Activated T-helper 17 cell treated with anti-CD3 and anti-CD28 coated beads, Interleukin-2, amount 50 U/mL, for 72 hours (primary cell): ENCODE results near the gene COPB2. TPM values are rescaled to one million over a fixed set of nuclear protein-coding genes. Genes with fewer than 3 reads are reported as not detected.
A peak's percentile ranks its signal among the peaks of the same experiment; 100 is the strongest.
"Not testable (repeated sequence)": the region's sequence is repeated elsewhere in the genome, so short reads cannot be mapped to it uniquely, and the experiment has no call there.

ENCODE experiments used
- ATAC-seq: fragments of 150-1000 bp; cut with Tn5 transposase; replicated peaks from 2 replicates; pipeline ENCODE4 v1.10.0; 2021; ENCODE audit warnings: mild to moderate bottlenecking, moderate library complexity
- H3K27ac Mint-ChIP-seq: one replicate; pipeline ENCODE4 v1.8.0; 2022; ENCODE audit warnings: mixed read lengths
- H3K27me3 Mint-ChIP-seq: one replicate; pipeline ENCODE4 v1.8.0; 2022; ENCODE audit warnings: mixed read lengths
- H3K36me3 Mint-ChIP-seq: one replicate; pipeline ENCODE4 v1.8.0; 2022; ENCODE audit warnings: low read depth, mild to moderate bottlenecking, mixed read lengths
- H3K4me1 Mint-ChIP-seq: one replicate; pipeline ENCODE4 v1.8.0; 2022; ENCODE audit warnings: mixed read lengths
- H3K4me3 Mint-ChIP-seq: one replicate; pipeline ENCODE4 v1.8.0; 2022; ENCODE audit warnings: mild to moderate bottlenecking, mixed read lengths
- H3K9me3 Mint-ChIP-seq: one replicate; pipeline ENCODE4 v1.8.0; 2022; ENCODE audit warnings: mixed read lengths
- total RNA-seq, 2 donors: library from RNA; stranded (reverse); gene quantifications; one replicate each; pipeline ENCODE4 v1.2.3, GENCODE V29; 2022

Gene COPB2
- total RNA-seq, 2 donors from 2014 or later = 85.4 to 101 TPM

DNA sequence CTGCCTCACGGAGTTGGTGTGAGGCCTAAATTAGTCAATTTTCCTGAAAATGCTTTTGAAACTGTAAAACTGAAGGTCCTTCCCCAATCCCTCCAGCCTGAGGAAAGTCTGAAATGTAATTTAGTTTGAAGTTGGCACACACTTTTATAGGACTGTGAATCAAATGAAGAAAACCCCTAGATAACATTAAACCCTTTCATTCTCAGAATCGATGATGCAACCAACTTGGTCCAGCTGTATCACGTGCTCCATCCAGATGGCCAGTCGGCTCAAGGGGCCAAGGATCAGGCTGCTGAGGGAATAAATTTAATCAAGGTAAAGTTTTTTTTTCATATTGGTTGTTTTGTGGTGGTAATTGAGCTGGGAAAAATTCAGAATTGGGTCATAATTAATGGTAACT is 34.0 kb downstream of the COPB2 start:
- H3K4me1 Mint-ChIP-seq = peaks cover 14% of the 10 kb centered on the region
- H3K9me3 Mint-ChIP-seq = no peaks in the 10 kb centered on the region
- H3K27me3 Mint-ChIP-seq = no peaks in the 10 kb centered on the region
- no peak overlapping the region for H3K4me3 Mint-ChIP-seq
- no peak for ATAC-seq
- peaks cover 99% of the 10 kb centered on the region for H3K36me3 Mint-ChIP-seq
- no peak overlapping the region for H3K27ac Mint-ChIP-seq

DNA sequence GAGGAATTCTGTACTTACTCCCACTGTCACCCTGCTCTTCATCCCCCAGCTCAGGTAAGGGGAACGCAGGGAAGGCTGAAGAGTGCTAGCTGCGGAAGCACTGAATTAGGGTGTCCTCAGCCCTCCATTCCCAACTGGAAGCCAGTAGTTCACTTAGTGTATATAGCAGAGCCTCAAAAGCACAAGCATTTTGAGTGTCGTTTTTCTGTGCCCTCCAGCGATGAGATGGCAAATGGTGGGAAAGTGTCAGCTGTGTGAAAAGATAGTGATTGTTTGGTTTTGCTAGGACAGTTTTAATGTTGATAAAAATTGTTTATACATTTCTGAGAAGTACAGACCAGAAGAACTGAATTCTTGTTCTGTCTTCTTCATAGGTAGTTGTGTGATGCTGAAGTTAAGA is 34.8 kb downstream of the COPB2 start:
- H3K27ac Mint-ChIP-seq = no peak overlapping the region
- no peaks in the 10 kb centered on the region for H3K9me3 Mint-ChIP-seq
- ATAC-seq = no peak
- no peak overlapping the region for H3K4me3 Mint-ChIP-seq
- peaks cover 14% of the 10 kb centered on the region for H3K4me1 Mint-ChIP-seq
- H3K27me3 Mint-ChIP-seq = no peaks in the 10 kb centered on the region
- H3K36me3 Mint-ChIP-seq = peaks cover 99% of the 10 kb centered on the region

DNA sequence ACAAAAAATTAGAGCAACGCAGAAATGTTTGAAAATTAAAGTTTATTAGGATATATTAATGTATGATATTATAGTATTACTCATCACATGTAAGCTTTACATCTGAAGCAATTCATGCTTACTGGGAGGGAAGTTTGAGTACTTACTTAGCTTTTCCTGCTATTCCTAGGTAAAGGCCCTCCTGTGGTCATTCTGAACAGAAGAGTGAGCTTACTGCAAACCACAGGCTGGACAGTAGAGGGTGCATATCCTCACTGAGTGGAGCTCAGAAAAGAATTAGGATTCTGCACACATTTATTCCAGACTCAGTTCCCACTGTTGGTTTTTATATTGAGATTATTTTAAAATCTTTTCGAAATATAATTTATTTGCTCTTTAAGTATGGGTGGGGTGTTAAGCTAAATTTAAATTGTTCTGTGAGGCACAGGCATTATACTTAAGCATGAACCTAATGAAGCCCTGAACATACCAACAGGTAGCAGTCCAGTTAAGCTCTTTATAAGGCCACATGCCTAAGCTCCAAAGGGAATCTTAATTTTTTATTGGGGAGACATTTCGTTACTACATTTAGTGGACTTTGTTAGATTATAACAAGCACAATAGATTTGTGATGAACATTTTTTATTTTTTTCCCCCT is 35.4 kb downstream of the COPB2 start:
- Mint-ChIP-seq H3K4me3 (no peak overlapping the region), H3K4me1 (peaks cover 14% of the 10 kb centered on the region), H3K27me3 (no peaks in the 10 kb centered on the region), H3K36me3 (peaks cover 99% of the 10 kb centered on the region), H3K27ac (no peak overlapping the region), H3K9me3 (no peaks in the 10 kb centered on the region)
- no peak for ATAC-seq

DNA sequence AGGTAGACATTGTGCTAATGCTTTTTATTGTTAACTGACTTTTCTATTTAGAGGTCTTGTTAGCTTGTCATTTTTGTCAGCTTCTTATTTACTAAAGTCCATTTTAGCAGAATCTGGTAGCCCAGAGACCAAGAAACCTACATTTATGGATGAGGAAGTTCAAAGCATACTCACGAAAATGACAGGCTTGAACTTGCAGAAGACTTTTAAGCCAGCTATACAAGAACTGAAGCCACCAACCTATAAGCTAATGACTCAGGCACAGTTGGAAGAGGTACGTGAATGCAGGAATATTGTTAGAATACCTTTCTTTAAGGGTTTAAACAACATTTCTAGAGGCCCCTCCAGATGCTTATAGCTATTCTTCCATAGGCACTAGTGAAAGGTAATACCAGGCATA is 42.7 kb downstream of the COPB2 start:
- Mint-ChIP-seq H3K27ac (no peak overlapping the region), H3K9me3 (peaks cover 5% of the 10 kb centered on the region), H3K4me3 (no peak overlapping the region), H3K27me3 (no peaks in the 10 kb centered on the region), H3K36me3 (peaks cover 53% of the 10 kb centered on the region), H3K4me1 (peaks cover 5% of the 10 kb centered on the region)
- no peak for ATAC-seq

DNA sequence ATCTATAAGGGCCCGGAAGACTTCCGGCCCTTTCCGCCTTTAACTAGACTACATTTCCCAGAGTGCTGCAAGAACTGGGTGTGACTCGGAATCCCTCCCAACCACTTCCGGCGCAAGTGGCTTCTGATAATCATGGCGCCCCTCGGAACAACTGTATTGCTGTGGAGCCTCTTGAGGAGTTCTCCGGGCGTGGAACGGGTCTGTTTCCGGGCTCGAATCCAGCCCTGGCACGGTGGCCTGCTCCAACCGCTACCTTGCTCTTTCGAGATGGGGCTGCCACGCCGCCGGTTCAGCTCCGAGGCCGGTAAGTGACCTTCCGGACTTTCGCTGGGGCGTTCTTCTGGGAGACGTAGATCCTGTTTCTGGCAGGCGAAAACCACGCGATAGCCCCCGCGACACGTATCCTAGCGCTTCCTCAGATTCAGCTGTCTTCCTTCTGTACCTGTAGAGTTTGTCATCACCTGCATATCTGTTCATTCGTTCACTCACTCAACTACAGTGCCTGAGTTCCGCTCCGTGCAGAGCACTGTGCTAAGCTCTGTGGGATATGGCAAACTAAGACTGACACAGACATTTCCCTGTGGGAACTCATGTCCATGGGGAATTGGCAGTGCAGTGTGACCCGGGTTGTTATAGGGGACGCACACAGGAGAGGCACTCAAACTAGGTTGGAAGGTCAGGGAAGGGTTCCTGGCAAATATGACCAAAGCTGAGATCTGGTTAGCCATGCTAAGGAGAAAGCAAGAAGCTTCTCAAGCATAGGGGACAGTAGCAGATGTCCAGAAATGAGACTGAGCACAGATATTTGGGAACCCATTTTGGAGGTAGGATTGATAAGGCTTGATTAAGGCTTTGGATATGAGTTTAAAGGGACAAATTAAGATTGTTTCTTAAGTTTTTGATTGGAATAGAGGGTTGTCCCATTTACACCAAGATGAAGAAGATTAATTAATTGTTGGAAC is 45.3 kb downstream of the COPB2 start, which contains the start of gene MRPS22:
MRPS22 (plus strand) TSS at position 126 of the 962 bp plus-strand sequence; CDS start at position 133, 7 bp downstream.
- H3K27ac Mint-ChIP-seq = no peak within 1 kb of the TSS
- no peak within 1 kb of the TSS for H3K4me3 Mint-ChIP-seq
- peaks cover 3% of the 10 kb centered on the region for H3K27me3 Mint-ChIP-seq
- H3K9me3 Mint-ChIP-seq = peaks cover 5% of the 10 kb centered on the region
- H3K36me3 Mint-ChIP-seq = peaks cover 27% of the 10 kb centered on the region
- peaks cover 5% of the 10 kb centered on the region for H3K4me1 Mint-ChIP-seq
- ATAC-seq = peak; percentile 98

DNA sequence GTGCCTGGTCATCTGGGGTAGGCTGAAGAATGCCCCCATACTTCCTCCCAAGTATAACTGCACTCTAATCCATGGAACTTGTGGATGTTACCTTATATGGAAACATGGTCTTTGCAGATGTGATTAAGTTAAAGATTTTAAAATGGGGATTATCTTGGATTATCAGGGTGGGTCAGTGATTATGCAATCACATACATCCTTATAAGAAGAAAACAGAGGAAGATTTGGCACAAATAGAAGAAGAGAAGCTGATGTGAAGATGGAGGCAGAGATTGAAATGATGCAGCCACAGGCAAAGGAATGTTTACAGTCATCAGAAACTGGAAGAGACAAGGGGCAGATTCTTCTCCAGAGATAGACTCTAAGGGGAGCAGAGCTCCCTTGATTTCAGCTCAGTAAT is 47.4 kb downstream of the COPB2 start:
- peaks cover 5% of the 10 kb centered on the region for H3K9me3 Mint-ChIP-seq
- no peak overlapping the region for H3K27ac Mint-ChIP-seq
- H3K27me3 Mint-ChIP-seq = peaks cover 7% of the 10 kb centered on the region
- peaks cover 5% of the 10 kb centered on the region for H3K4me1 Mint-ChIP-seq
- H3K36me3 Mint-ChIP-seq = peaks cover 6% of the 10 kb centered on the region
- no peak overlapping the region for H3K4me3 Mint-ChIP-seq
- no peak for ATAC-seq

DNA sequence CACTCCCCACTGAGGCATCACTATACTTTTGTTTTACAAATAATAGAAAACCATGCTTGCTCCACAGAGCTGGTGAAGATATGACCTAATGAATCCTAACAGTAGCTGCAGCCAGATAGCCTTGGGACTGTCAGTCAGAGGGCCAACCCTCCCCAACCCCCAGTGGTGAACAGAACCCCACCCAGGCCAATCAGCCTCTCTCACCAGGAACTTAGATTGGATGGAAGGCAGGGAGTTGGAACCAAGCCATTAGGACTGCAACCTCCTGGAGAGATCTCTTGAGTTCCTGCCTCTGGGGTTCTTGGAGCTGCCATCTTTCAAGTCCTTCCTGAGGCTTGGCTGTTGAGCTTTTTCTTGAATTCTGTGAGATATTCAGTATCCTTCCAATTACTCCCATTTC is 48.7 kb downstream of the COPB2 start:
- peaks cover 5% of the 10 kb centered on the region for H3K9me3 Mint-ChIP-seq
- H3K4me1 Mint-ChIP-seq = peaks cover 5% of the 10 kb centered on the region
- H3K27ac Mint-ChIP-seq = no peak overlapping the region
- ATAC-seq = no peak
- H3K27me3 Mint-ChIP-seq = peaks cover 11% of the 10 kb centered on the region
- H3K36me3 Mint-ChIP-seq = no peaks in the 10 kb centered on the region
- H3K4me3 Mint-ChIP-seq = no peak overlapping the region

DNA sequence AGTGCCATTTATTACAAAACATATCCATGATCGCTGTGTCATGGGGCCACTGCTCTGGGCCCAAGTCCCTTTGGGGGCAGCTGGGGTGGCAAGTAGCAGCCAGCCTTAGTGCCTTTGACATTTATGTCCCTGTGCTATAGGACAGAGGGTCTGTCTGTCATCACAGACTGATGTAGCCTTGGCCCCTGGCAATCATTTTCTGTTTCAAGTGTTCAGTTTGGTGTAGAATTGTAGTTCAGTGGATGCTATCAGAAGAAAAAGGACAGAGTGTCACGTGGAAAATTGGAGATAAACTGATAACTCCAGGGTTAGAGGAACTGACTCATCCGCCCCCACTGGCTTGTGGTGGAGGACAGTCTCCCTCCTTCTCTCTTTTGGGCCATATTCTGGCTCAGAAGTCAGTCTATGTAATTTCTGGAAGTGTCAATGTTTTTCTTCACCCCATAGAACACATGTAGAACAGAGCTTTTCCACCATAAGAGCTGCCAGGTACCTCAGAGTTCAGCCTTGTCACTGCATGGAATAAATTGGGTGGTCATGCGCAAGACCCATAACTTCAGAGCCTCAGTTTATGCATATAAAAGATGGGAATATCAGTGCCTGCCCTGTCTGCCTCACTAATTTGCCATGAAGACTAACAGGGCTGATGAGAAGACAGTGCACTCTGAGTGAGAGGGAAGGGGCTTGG is 50.1 kb downstream of the COPB2 start:
- Mint-ChIP-seq H3K9me3 (peaks cover 5% of the 10 kb centered on the region), H3K27me3 (peaks cover 11% of the 10 kb centered on the region), H3K4me1 (peaks cover 5% of the 10 kb centered on the region), H3K27ac (no peak overlapping the region), H3K4me3 (no peak overlapping the region), H3K36me3 (no peaks in the 10 kb centered on the region)
- ATAC-seq = no peak

DNA sequence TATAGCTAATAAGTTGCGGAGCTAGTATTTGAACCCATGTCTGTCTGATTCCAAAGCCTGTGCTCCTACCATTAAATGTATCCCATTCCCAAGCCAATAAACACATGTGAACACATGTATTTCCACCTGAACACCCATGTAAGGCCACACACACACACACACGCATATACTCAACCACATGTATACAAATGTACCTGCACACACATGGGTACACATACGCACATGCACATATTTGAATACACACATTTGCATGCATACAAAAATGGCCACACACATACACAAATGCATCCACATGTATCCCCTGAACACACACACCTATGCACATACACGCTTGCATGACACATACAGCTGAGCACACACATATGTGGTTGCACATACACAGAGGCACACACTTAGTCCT is 51.0 kb downstream of the COPB2 start:
- Mint-ChIP-seq H3K36me3 (no peaks in the 10 kb centered on the region), H3K27me3 (peaks cover 11% of the 10 kb centered on the region), H3K4me1 (peaks cover 5% of the 10 kb centered on the region), H3K4me3 (no peak overlapping the region), H3K9me3 (peaks cover 5% of the 10 kb centered on the region), H3K27ac (no peak overlapping the region)
- no peak for ATAC-seq

DNA sequence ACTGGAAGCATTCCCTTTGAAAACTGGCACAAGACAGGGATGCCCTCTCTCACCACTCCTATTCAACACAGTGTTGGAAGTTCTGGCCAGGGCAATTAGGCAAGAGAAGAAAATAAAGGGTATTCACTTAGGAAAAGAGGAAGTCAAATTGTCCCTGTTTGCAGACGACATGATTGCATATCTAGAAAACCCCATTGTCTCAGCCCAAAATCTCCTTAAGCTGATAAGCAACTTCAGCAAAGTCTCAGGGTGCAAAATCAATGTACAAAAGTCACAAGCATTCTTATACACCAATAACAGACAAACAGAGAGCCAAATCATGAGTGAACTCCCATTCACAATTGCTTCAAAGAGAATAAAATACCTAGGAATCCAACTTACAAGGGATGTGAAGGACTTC is 54.8 kb downstream of the COPB2 start:
- not testable (repeated sequence) for ATAC-seq, H3K4me3 Mint-ChIP-seq, H3K9me3 Mint-ChIP-seq

DNA sequence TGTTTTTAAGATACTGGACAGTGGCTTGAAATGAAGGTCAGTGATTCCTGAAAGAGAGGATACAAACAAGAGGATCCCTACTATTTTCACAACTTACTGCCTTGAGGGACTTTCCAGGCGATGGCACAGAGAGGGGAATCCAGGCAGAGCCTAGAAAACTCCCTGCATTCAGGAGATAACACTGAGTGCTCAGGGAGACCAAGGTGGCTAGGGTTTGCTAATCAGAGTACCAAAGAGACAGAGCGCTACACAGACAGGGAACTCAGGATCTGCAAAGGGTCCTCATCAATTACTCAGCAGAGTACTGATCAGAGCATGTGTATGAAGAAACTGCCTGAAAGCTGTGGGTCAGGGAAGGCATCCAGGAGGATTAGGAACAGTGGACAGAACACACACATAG is 57.4 kb downstream of the COPB2 start:
- Mint-ChIP-seq H3K36me3 (no peaks in the 10 kb centered on the region), H3K4me3 (no peak overlapping the region), H3K9me3 (no peaks in the 10 kb centered on the region), H3K27me3 (peaks cover 29% of the 10 kb centered on the region), H3K4me1 (no peaks in the 10 kb centered on the region), H3K27ac (no peak overlapping the region)
- no peak for ATAC-seq

More for the DNA sequence above, 54.8 kb downstream of the COPB2 start:
- not testable (repeated sequence) for H3K27ac Mint-ChIP-seq, H3K4me1 Mint-ChIP-seq, H3K36me3 Mint-ChIP-seq
- peaks cover 32% of the 10 kb centered on the region for H3K27me3 Mint-ChIP-seq

DNA sequence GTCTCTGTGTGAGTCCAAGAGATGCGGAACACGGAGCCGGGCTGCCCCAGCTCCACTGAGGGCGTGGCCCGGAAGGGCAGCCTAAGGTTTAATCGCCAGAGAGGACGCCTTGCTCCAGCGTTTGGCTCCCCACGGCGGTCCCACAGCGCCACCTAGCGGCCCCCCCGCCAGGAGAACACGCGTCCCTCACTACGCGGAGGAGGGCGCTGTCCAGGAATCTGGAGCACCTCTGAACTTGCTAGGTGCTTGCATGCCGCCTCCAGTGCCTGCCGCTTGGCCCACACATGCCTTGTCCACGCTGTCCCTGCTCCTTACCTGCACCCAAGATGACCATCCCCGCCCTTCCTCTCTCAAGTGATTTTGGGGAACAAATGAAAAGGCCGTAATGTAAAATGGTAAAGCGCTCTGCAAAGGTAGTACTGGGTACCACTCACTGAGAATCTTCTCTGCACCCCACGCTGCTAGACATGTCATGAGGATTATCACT is 60.0 kb downstream of the COPB2 start:
- Mint-ChIP-seq H3K4me1 (no peaks in the 10 kb centered on the region), H3K27ac (no peak overlapping the region), H3K27me3 (peaks cover 25% of the 10 kb centered on the region), H3K36me3 (no peaks in the 10 kb centered on the region), H3K4me3 (peak overlapping the region; percentile 53), H3K9me3 (no peaks in the 10 kb centered on the region)
- peak; percentile 99 for ATAC-seq

DNA sequence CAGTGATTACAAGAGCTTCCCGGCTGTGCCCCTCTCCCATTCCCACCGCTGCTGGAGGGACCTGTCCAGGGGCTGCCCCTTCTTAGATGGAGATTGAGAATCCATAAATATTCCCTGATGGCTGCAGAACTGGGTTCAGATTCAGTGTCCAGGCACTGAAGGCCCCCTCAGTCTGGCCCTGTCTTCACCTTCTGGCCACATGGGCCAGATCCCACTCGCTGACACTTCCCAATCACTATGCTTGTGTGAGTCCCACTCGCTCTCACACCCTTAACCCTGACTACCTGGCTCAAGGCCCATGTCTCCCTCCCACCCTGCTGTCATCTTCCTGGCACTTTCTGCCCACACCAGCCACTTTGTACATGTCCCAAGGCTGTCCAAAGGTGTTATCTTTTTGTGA is 61.1 kb downstream of the COPB2 start:
- ATAC-seq = no peak
- Mint-ChIP-seq H3K36me3 (no peaks in the 10 kb centered on the region), H3K27me3 (peaks cover 24% of the 10 kb centered on the region), H3K9me3 (no peaks in the 10 kb centered on the region), H3K4me3 (no peak overlapping the region), H3K27ac (no peak overlapping the region), H3K4me1 (no peaks in the 10 kb centered on the region)

DNA sequence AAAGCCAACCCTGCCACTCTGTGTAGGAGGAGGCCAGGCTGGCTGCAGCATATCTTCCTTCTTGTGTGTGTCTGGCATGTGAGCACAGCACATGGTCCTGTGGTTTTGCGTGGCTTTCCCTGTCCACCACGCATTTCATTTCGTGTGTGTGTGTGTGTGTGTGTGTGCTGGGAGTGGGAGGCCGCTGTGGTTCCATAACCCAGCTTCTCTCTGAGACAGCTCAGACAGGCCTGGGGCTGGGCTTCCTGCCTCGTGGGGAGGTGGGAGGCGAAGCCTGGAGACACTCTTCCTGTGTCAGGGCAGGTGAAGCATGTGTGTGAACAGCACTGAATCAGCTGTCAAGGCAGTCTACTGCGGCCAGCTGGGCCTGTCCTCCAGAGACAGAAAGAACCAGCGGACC is 61.6 kb downstream of the COPB2 start:
- ATAC-seq = no peak
- Mint-ChIP-seq H3K4me1 (no peaks in the 10 kb centered on the region), H3K27ac (no peak overlapping the region), H3K9me3 (no peaks in the 10 kb centered on the region), H3K4me3 (no peak overlapping the region), H3K27me3 (peaks cover 21% of the 10 kb centered on the region), H3K36me3 (no peaks in the 10 kb centered on the region)
